OCI-LY7 (cell line): ENCODE data around the gene TPD52L1. TPM values are rescaled to one million over a fixed set of nuclear protein-coding genes. Genes with fewer than 3 reads are reported as not detected.

Experiments
- BruUV-seq: library from RNA; stranded (reverse); fragments of 400-500 nt; replicated peaks from 2 replicates; lab custom pipeline; 2021; lab: Mats Ljungman, UMichigan
- CTCF ChIA-PET: fragments of 300-600 bp; sonication (Branson Sonifier 250); formaldehyde crosslinking; loops from one replicate; lab custom pipeline; 2022; ENCODE audit warnings: antibody characterized with exemption; ENCODE audit not compliant: unreplicated experiment; lab: Charles Lee
- POLR2A ChIA-PET: fragments of 300-600 bp; sonication (Branson Sonifier 250); formaldehyde crosslinking; loops from one replicate; lab custom pipeline; 2022; ENCODE audit warnings: antibody characterized with exemption; lab: Charles Lee
- DNase-seq: peaks from one replicate; pipeline ENCODE4 v3.0.0-alpha.2; 2015; ENCODE audit warnings: low spot score
- H2AFZ ChIP-seq: fragments of 200-600 bp; sonication (generic), shearing (Covaris generic); 2 replicates; pipeline ENCODE4 v1.6.1; 2014; ENCODE audit warnings: mild to moderate bottlenecking, antibody characterized with exemption, low read length, moderate library complexity
- H3K27ac ChIP-seq: fragments of 200-600 bp; sonication (generic); 2 replicates; pipeline ENCODE4 v1.5.1; 2014; ENCODE audit warnings: mixed run types, low read depth, mild to moderate bottlenecking, moderate library complexity, low read length, inconsistent platforms; ENCODE audit not compliant: poor library complexity, severe bottlenecking
- H3K36me3 ChIP-seq: fragments of 200-600 bp; sonication (generic); 2 replicates; pipeline ENCODE4 v1.6.1; 2014; ENCODE audit warnings: mild to moderate bottlenecking, antibody characterized with exemption, low read length, moderate library complexity, mixed read lengths; ENCODE audit not compliant: insufficient read depth
- H3K4me1 ChIP-seq: fragments of 200-600 bp; sonication (generic); 2 replicates; pipeline ENCODE4 v1.5.1; 2014; ENCODE audit warnings: mild to moderate bottlenecking, low read length; ENCODE audit not compliant: insufficient read depth, poor library complexity, severe bottlenecking
- H3K4me2 ChIP-seq: fragments of 200-600 bp; sonication (generic); 2 replicates; pipeline ENCODE4 v1.6.1; 2014; ENCODE audit warnings: mild to moderate bottlenecking, low read length
- H3K4me3 ChIP-seq: fragments of 200-600 bp; sonication (generic); 2 replicates; pipeline ENCODE4 v1.5.1; 2014; ENCODE audit warnings: mild to moderate bottlenecking, low read depth, low read length; ENCODE audit not compliant: poor library complexity, severe bottlenecking
- H3K79me2 ChIP-seq: fragments of 200-600 bp; sonication (generic); 2 replicates; pipeline ENCODE4 v1.6.1; 2016; ENCODE audit warnings: low read depth, mild to moderate bottlenecking, low read length, moderate library complexity, mixed read lengths; ENCODE audit not compliant: insufficient read depth
- H3K9me2 ChIP-seq: fragments of 200-600 bp; sonication (generic); 2 replicates; pipeline ENCODE4 v1.6.1; 2016; ENCODE audit warnings: mild to moderate bottlenecking, low read length, mixed read lengths; ENCODE audit not compliant: insufficient read depth
- H3K9me3 ChIP-seq: fragments of 200-600 bp; sonication (generic); 2 replicates; pipeline ENCODE4 v1.6.1; 2014; ENCODE audit warnings: mild to moderate bottlenecking, mixed run types, low read length, mixed read lengths
- H4K20me1 ChIP-seq: fragments of 200-600 bp; sonication (generic); 2 replicates; pipeline ENCODE4 v1.6.1; 2014; ENCODE audit warnings: mild to moderate bottlenecking, antibody characterized with exemption, low read length, moderate library complexity, mixed read lengths; ENCODE audit not compliant: insufficient read depth
- CTCF ChIP-seq: fragments of 200-600 bp; sonication (generic); conservative IDR thresholded peaks from 2 replicates; pipeline ENCODE4 v1.5.1; 2014; ENCODE audit warnings: mild to moderate bottlenecking, antibody characterized with exemption, low read length, moderate library complexity, mixed read lengths
- EZH2phosphoT487 ChIP-seq: fragments of 200-600 bp; sonication (generic); IDR thresholded peaks from 2 replicates; pipeline ENCODE4 v1.6.1; 2018; ENCODE audit warnings: low read depth, borderline replicate concordance, mild to moderate bottlenecking, mixed run types, antibody characterized with exemption, low read length, moderate library complexity, mixed read lengths
- intact Hi-C: fragments of 100-400 bp; cut with micrococcal nuclease; formaldehyde crosslinking; loops from one replicate; pipeline ENCODE4 v1.10.0; 2022; ENCODE audit not compliant: unreplicated experiment
- total RNA-seq, 2 experiments: library from RNA; depleted of rRNA in 1 of 2; stranded (reverse); fragments of >200 nt in 1 of 2; shearing (Covaris generic) in 1 of 2; gene quantifications; 2 replicates each; pipeline ENCODE4 v1.2.3, GENCODE V29; 2014 to 2022

Gene TPD52L1
- total RNA-seq, 2 experiments from 2014 or later, result not detected

- peaks cover 4% of the 10 kb centered on the region for H3K36me3 ChIP-seq
Observed at GRCh38 chr6:125304970-125305660, 151.5 kb downstream of the TPD52L1 start.

GRCh38 chr6:125306756-125307149, 153.2 kb downstream of the TPD52L1 start:
- Histone ChIP-seq H3K36me3 (no peaks in the 10 kb centered on the region), H3K4me2 (no peak overlapping the region), H4K20me1 (no peaks in the 10 kb centered on the region), H3K27ac (no peak overlapping the region), H3K4me1 (peaks cover 15% of the 10 kb centered on the region), H3K79me2 (no peaks in the 10 kb centered on the region), H2AFZ (no peak overlapping the region), H3K9me2 (no peaks in the 10 kb centered on the region; the same call in 1 of the 2 replicates), H3K4me3 (no peak overlapping the region), H3K9me3 (no peaks in the 10 kb centered on the region)
- no peak for DNase-seq
- ChIA-PET POLR2A (interaction anchor here (0.6 to 0.7 kb wide), 2 partner anchors 37 to 475 kb away, joined by 3 to 6 read pairs; no protein-coding TSS in a partner anchor), CTCF (no interaction called here)
- TF ChIP-seq EZH2phosphoT487 (no peak), CTCF (no peak)
- intact Hi-C loops, result loop anchor here (10.0 kb wide), 1 partner anchor 1038 kb away; the partner anchor contains the start of gene CENPW
- no TSS peak for BruUV-seq

More at GRCh38 chr6:125304970-125305660, 151.5 kb downstream of the TPD52L1 start:
- H3K9me2 ChIP-seq, result no peaks in the 10 kb centered on the region; the same call in 1 of the 2 replicates
- TF ChIP-seq EZH2phosphoT487, result no peak
- TF ChIP-seq CTCF, result no peak
- DNase-seq, result no peak
- no peak overlapping the region for H2AFZ ChIP-seq
- no peak overlapping the region for H3K27ac ChIP-seq
- no peak overlapping the region for H3K4me3 ChIP-seq
- H3K79me2 ChIP-seq, result peaks cover 12% of the 10 kb centered on the region; the same call in 1 of the 2 replicates
- no peaks in the 10 kb centered on the region for H3K9me3 ChIP-seq
- no peaks in the 10 kb centered on the region for H4K20me1 ChIP-seq
- BruUV-seq, result no TSS peak
- H3K4me1 ChIP-seq, result peaks cover 22% of the 10 kb centered on the region
- ChIA-PET POLR2A (interaction anchor here (1.0 kb wide), 1 partner anchor 42 kb away, joined by 3 read pairs; no protein-coding TSS in a partner anchor), CTCF (no interaction called here)
- intact Hi-C loops, result loop anchor here (10.0 kb wide), 1 partner anchor 1040 kb away; the partner anchor contains the start of gene CENPW
- H3K4me2 ChIP-seq, result no peak overlapping the region
